OCI-LY1 (cell line): ENCODE results near the gene DDIT4.

Experiments used
- H2AFZ ChIP-seq: fragments of 200-600 bp; sonication (generic), shearing (Covaris generic); 2 replicates; pipeline ENCODE4 v1.6.0; 2014; ENCODE audit warnings: antibody characterized with exemption, mild to moderate bottlenecking, low read length
- H3F3A ChIP-seq: fragments of 200-600 bp; sonication (generic), shearing (Covaris generic); 2 replicates; pipeline ENCODE4 v1.6.0; 2014; ENCODE audit warnings: mild to moderate bottlenecking, antibody characterized with exemption, low read length, moderate library complexity; ENCODE audit not compliant: insufficient read depth
- H3K27ac ChIP-seq: fragments of 200-600 bp; sonication (generic); 2 replicates; pipeline ENCODE4 v1.5.1; 2014; ENCODE audit warnings: low read length, mixed run types, mild to moderate bottlenecking, low read depth; ENCODE audit not compliant: poor library complexity, severe bottlenecking
- H3K27me3 ChIP-seq: fragments of 200-600 bp; sonication (generic); 2 replicates; pipeline ENCODE4 v1.6.0; 2014; ENCODE audit warnings: antibody characterized with exemption, mild to moderate bottlenecking, low read length, moderate library complexity; ENCODE audit not compliant: insufficient read depth
- H3K36me3 ChIP-seq: fragments of 200-600 bp; sonication (generic); 2 replicates; pipeline ENCODE4 v1.6.1; 2014; ENCODE audit warnings: mild to moderate bottlenecking, antibody characterized with exemption, low read length, moderate library complexity, mixed read lengths; ENCODE audit not compliant: insufficient read depth
- H3K4me1 ChIP-seq: fragments of 200-600 bp; sonication (generic); 2 replicates; pipeline ENCODE4 v1.5.1; 2014; ENCODE audit warnings: mild to moderate bottlenecking, low read length, moderate library complexity; ENCODE audit not compliant: insufficient read depth, severe bottlenecking
- H3K4me2 ChIP-seq: fragments of 200-600 bp; sonication (generic), shearing (Covaris generic); 2 replicates; pipeline ENCODE4 v1.6.1; 2014; ENCODE audit warnings: low read length
- H3K4me3 ChIP-seq: fragments of 200-600 bp; sonication (generic); 2 replicates; pipeline ENCODE4 v1.5.1; 2014; ENCODE audit warnings: low read length, low read depth, mild to moderate bottlenecking, mixed read lengths; ENCODE audit not compliant: poor library complexity, severe bottlenecking
- H3K79me2 ChIP-seq: fragments of 200-600 bp; shearing (Covaris generic); 2 replicates; pipeline ENCODE4 v1.6.1; 2016; ENCODE audit warnings: mixed run types, low read length, mixed read lengths; ENCODE audit not compliant: insufficient read depth
- H3K9ac ChIP-seq: fragments of 200-600 bp; sonication (generic), shearing (Covaris generic); 2 replicates; pipeline ENCODE4 v1.6.1; 2014; ENCODE audit warnings: mild to moderate bottlenecking, low read length, mixed read lengths
- H3K9me2 ChIP-seq: fragments of 200-600 bp; sonication (generic), shearing (Covaris generic); 2 replicates; pipeline ENCODE4 v1.6.1; 2014; ENCODE audit warnings: low read depth, mild to moderate bottlenecking, low read length, mixed read lengths
- H3K9me3 ChIP-seq: fragments of 200-600 bp; shearing (Covaris generic); 2 replicates; pipeline ENCODE4 v1.6.1; 2014; ENCODE audit warnings: low read length, mixed read lengths
- H4K20me1 ChIP-seq: fragments of 200-600 bp; sonication (generic), shearing (Covaris generic); 2 replicates; pipeline ENCODE4 v1.6.0; 2016; ENCODE audit warnings: mild to moderate bottlenecking, low read length; ENCODE audit not compliant: insufficient read depth
- CTCF ChIP-seq: fragments of 200-600 bp; sonication (generic), shearing (Covaris generic); IDR thresholded peaks from 2 replicates; pipeline ENCODE4 v1.5.1; 2017; ENCODE audit warnings: mild to moderate bottlenecking, antibody characterized with exemption, low read length, moderate library complexity, mixed read lengths
- EZH2 ChIP-seq: fragments of 200-600 bp; sonication (generic), shearing (Covaris generic); IDR thresholded peaks from 2 replicates; pipeline ENCODE4 v1.8.0; 2017; ENCODE audit warnings: borderline replicate concordance, mixed run types, mild to moderate bottlenecking, antibody characterized with exemption, low read length, moderate library complexity, mixed read lengths

DDIT4 gene

GRCh38 chr10:72310241-72310633 lies 36.5 kb downstream of the DDIT4 start:
- no peaks in the 10 kb centered on the region for H3K79me2 ChIP-seq
- H3F3A ChIP-seq: peaks cover 4% of the 10 kb centered on the region; the same call in 1 of the 2 replicates
- no peaks in the 10 kb centered on the region for H3K27me3 ChIP-seq
- H3K27ac ChIP-seq: no peak overlapping the region
- no peak overlapping the region for H2AFZ ChIP-seq
- TF ChIP-seq CTCF (no peak), EZH2 (no peak)
- H3K4me1 ChIP-seq: peaks cover 47% of the 10 kb centered on the region
- H3K4me2 ChIP-seq: no peak overlapping the region
- H3K36me3 ChIP-seq: no peaks in the 10 kb centered on the region
- H3K9ac ChIP-seq: no peak overlapping the region; the same call in 1 of the 2 replicates
- no peaks in the 10 kb centered on the region for H3K9me2 ChIP-seq
- no peak overlapping the region for H3K4me3 ChIP-seq
- no peaks in the 10 kb centered on the region for H3K9me3 ChIP-seq
- H4K20me1 ChIP-seq: no peaks in the 10 kb centered on the region

GRCh38 chr10:72310636-72311035 lies 36.9 kb downstream of the DDIT4 start:
- Histone ChIP-seq H3K4me2 (no peak overlapping the region), H3K9ac (no peak overlapping the region)

GRCh38 chr10:72311667-72312066 lies 37.9 kb downstream of the DDIT4 start:
- Histone ChIP-seq H3K4me1 (peaks cover 46% of the 10 kb centered on the region), H3K4me3 (no peak overlapping the region), H3K36me3 (no peaks in the 10 kb centered on the region), H4K20me1 (no peaks in the 10 kb centered on the region), H3K27me3 (no peaks in the 10 kb centered on the region), H3F3A (no peaks in the 10 kb centered on the region), H3K9me2 (no peaks in the 10 kb centered on the region), H3K79me2 (no peaks in the 10 kb centered on the region), H2AFZ (no peak overlapping the region), H3K27ac (peak overlapping the region; percentile 51), H3K9ac (no peak overlapping the region), H3K9me3 (no peaks in the 10 kb centered on the region), H3K4me2 (no peak overlapping the region; the same call in 1 of the 2 replicates)
- TF ChIP-seq CTCF: no peak
- no peak for TF ChIP-seq EZH2

More at GRCh38 chr10:72310636-72311035, 36.9 kb downstream of the DDIT4 start:
- H3K27ac ChIP-seq: peak overlapping the region; percentile 38
- H3K9me2 ChIP-seq: no peaks in the 10 kb centered on the region
- no peak overlapping the region for H2AFZ ChIP-seq
- H3K79me2 ChIP-seq: no peaks in the 10 kb centered on the region
- H3K4me3 ChIP-seq: no peak overlapping the region
- no peaks in the 10 kb centered on the region for H3K9me3 ChIP-seq
- H4K20me1 ChIP-seq: no peaks in the 10 kb centered on the region
- TF ChIP-seq CTCF: no peak
- TF ChIP-seq EZH2: no peak
- H3F3A ChIP-seq: 0 out of 2 replicates have a peak, but pooled peaks cover 3% of the 10 kb centered on the region
- H3K36me3 ChIP-seq: no peaks in the 10 kb centered on the region
- H3K4me1 ChIP-seq: peaks cover 46% of the 10 kb centered on the region
- H3K27me3 ChIP-seq: no peaks in the 10 kb centered on the region
